ENCODE data around the gene TP63. TPM values are rescaled to one million over a fixed set of nuclear protein-coding genes. Genes with fewer than 3 reads are reported as not detected.

Gene TP63
- total RNA-seq, 1 experiment from 2014 or later = not detected

- Histone ChIP-seq H3K23ac (ENCODE audit: insufficient read length, low read depth, low read length) (no peak overlapping the region), H3K9me3 (ENCODE audit: control insufficient read depth, low read depth, low read length) (no peaks in the 10 kb centered on the region), H3K18ac (ENCODE audit: insufficient read length, low read depth, low read length) (no peak overlapping the region), H3K56ac (ENCODE audit: insufficient read length, low read depth, low read length) (no peak overlapping the region), H3K27me3 (ENCODE audit: insufficient read depth, low read length) (no peaks in the 10 kb centered on the region), H3K79me1 (ENCODE audit: insufficient read depth, low read depth, low read length, poor library complexity, severe bottlenecking) (no peaks in the 10 kb centered on the region), H3K4me2 (ENCODE audit: insufficient read depth, insufficient read length, low read length) (no peak overlapping the region), H3K4ac (ENCODE audit: low read depth, low read length) (no peak overlapping the region), H3K27ac (ENCODE audit: insufficient read length, low read depth, low read length) (no peak overlapping the region), H3K4me1 (ENCODE audit: insufficient read depth, low read length) (no peaks in the 10 kb centered on the region), H2BK12ac (ENCODE audit: insufficient read length, low read depth, low read length) (no peak overlapping the region), H2AFZ (ENCODE audit: low read length) (no peak overlapping the region), H2BK5ac (ENCODE audit: insufficient read length, low read length) (no peak overlapping the region), H2AK5ac (ENCODE audit: insufficient read length, low read length) (no peak overlapping the region), H4K8ac (replicated peaks; ENCODE audit: insufficient read length, low read depth, low read length) (no peak overlapping the region), H4K20me1 (ENCODE audit: control insufficient read depth, insufficient read depth, insufficient read length) (no peaks in the 10 kb centered on the region), H4K91ac (ENCODE audit: insufficient read length, low read depth, low read length) (no peak overlapping the region), H3K79me2 (ENCODE audit: insufficient read depth, low read length) (no peaks in the 10 kb centered on the region), H3K9ac (ENCODE audit: extremely low read depth, insufficient read length, low read length) (no peak overlapping the region), H2BK120ac (ENCODE audit: low read depth, low read length, poor library complexity, severe bottlenecking) (no peak overlapping the region), H2BK20ac (ENCODE audit: low read depth, low read length, poor library complexity, severe bottlenecking) (no peak overlapping the region), H3K14ac (ENCODE audit: insufficient read depth, low read length) (no peak overlapping the region), H4K5ac (ENCODE audit: insufficient read length, low read depth, low read length) (no peak overlapping the region), H2BK15ac (ENCODE audit: low read depth, low read length) (no peak overlapping the region), H3T11ph (ENCODE audit: low read length) (no peak overlapping the region), H3K23me2 (ENCODE audit: insufficient read length, low read depth, low read length, poor library complexity, severe bottlenecking) (no peaks in the 10 kb centered on the region)
- no peaks in the 10 kb centered on the region for H3K36me3 Mint-ChIP-seq (ENCODE audit: insufficient read depth in 1 of 3, low read depth in 3 of 3)
- H3K4me3 Mint-ChIP-seq = no peak overlapping the region
- H3K9me3 Mint-ChIP-seq = no peaks in the 10 kb centered on the region
- no peak for TF ChIP-seq CTCF (conservative IDR thresholded peaks at IDR 0.05)
- no peaks in the 10 kb centered on the region for H3K27me3 Mint-ChIP-seq (ENCODE audit: low read depth)
- DNase-seq = no peak
- H3K27ac Mint-ChIP-seq = no peak overlapping the region
- no CpG with 5 or more reads among the region's 4 CpGs for WGBS (ENCODE audit: extremely low coverage, insufficient read length, low lambda C conversion rate)
- peaks cover 5 to 10% of the 10 kb centered on the region in 2 experiments for H3K4me1 Mint-ChIP-seq
Observed at GRCh38 chr3:189724356-189724755, 93.2 kb downstream of the TP63 start.

All from H9 (cell line).